GM12892 (cell line): Measurements from ENCODE around the gene SH3RF1.
A peak's percentile ranks its signal among the peaks of the same experiment; 100 is the strongest.

Experiments used
- DNase-seq: peaks from one replicate; pipeline ENCODE4 v3.0.0; 2011; ENCODE audit not compliant: insufficient read length
- FAIRE-seq: peaks from 2 replicates; lab custom pipeline; 2011; peaks lifted over from hg19 to GRCh38; lab: Jason Lieb, UNC
- POLR2A ChIP-seq: IDR thresholded peaks from 2 replicates; pipeline ENCODE4 v1.6.1; 2011; ENCODE audit warnings: low read depth, low read length, control low read depth
- POLR2AphosphoS5 ChIP-seq: IDR thresholded peaks from 2 replicates; pipeline ENCODE4 v1.6.1; 2011; ENCODE audit warnings: low read depth, low read length, control low read depth
- TAF1 ChIP-seq: IDR thresholded peaks from 2 replicates; pipeline ENCODE4 v1.6.1; 2011; ENCODE audit warnings: low read depth, mild to moderate bottlenecking, control low read depth, low read length, borderline replicate concordance

The SH3RF1 gene

GRCh38 chr4:169248645-169249044 lies 22.1 kb downstream of the SH3RF1 start:
- DNase-seq = no peak

GRCh38 chr4:169246957-169247396 lies 23.8 kb downstream of the SH3RF1 start:
- FAIRE-seq (peak; percentile 30), DNase-seq (no peak)
- TF ChIP-seq TAF1 (no peak), POLR2AphosphoS5 (no peak), POLR2A (no peak)

More at GRCh38 chr4:169248645-169249044, 22.1 kb downstream of the SH3RF1 start:
- FAIRE-seq = no peak
- TF ChIP-seq TAF1 = no peak
- no peak for TF ChIP-seq POLR2AphosphoS5

GRCh38 chr4:169246279-169246678 lies 24.5 kb downstream of the SH3RF1 start:
- DNase-seq (no peak), FAIRE-seq (no peak)
- no peak for TF ChIP-seq POLR2AphosphoS5
- no peak for TF ChIP-seq TAF1
- no peak for TF ChIP-seq POLR2A

- TF ChIP-seq POLR2AphosphoS5 (no peak), POLR2A (no peak), TAF1 (no peak)
- DNase-seq = no peak
- FAIRE-seq = peak; percentile 24
These were observed 25.7 kb downstream of the SH3RF1 start for GRCh38 chr4:169245061-169245460.

- FAIRE-seq = no peak
- no peak for DNase-seq
These were observed 26.7 kb downstream of the SH3RF1 start for GRCh38 chr4:169243825-169244609.

GRCh38 chr4:169241464-169241863 lies 29.3 kb downstream of the SH3RF1 start:
- no peak for TF ChIP-seq TAF1
- TF ChIP-seq POLR2AphosphoS5 = no peak
- no peak for TF ChIP-seq POLR2A
- FAIRE-seq = no peak
- no peak for DNase-seq

More at GRCh38 chr4:169243825-169244609, 26.7 kb downstream of the SH3RF1 start:
- TF ChIP-seq POLR2A (no peak), TAF1 (no peak)

GRCh38 chr4:169239221-169239905 lies 31.4 kb downstream of the SH3RF1 start:
- TF ChIP-seq POLR2A (no peak), TAF1 (no peak), POLR2AphosphoS5 (no peak)
- FAIRE-seq (no peak), DNase-seq (no peak)

GRCh38 chr4:169238445-169238844 lies 32.3 kb downstream of the SH3RF1 start:
- DNase-seq (no peak), FAIRE-seq (no peak)
- TF ChIP-seq TAF1 (no peak), POLR2AphosphoS5 (no peak), POLR2A (no peak)

- TF ChIP-seq POLR2AphosphoS5 = no peak
- no peak for TF ChIP-seq TAF1
- no peak for TF ChIP-seq POLR2A
- no peak for DNase-seq
These were observed 33.7 kb downstream of the SH3RF1 start for GRCh38 chr4:169236873-169237626.

GRCh38 chr4:169236078-169236477 lies 34.7 kb downstream of the SH3RF1 start:
- DNase-seq (no peak), FAIRE-seq (no peak)
- TF ChIP-seq POLR2A (no peak), POLR2AphosphoS5 (no peak), TAF1 (no peak)

More at GRCh38 chr4:169236873-169237626, 33.7 kb downstream of the SH3RF1 start:
- FAIRE-seq = no peak

- DNase-seq (no peak), FAIRE-seq (no peak)
- TF ChIP-seq TAF1 (no peak), POLR2AphosphoS5 (no peak), POLR2A (no peak)
These were observed 36.5 kb downstream of the SH3RF1 start for GRCh38 chr4:169234137-169234855.
